Memory B cell (primary cell): ENCODE data around the gene SYCP3.

Experiments
- ATAC-seq: fragments of 150-1000 bp; cut with Tn5 transposase; 2 replicates; pipeline ENCODE4 v1.10.0; 2021; ENCODE audit warnings: low read depth, mild to moderate bottlenecking, moderate library complexity
- DNase-seq, 2 donors: peaks; one replicate each; pipeline ENCODE4 v3.0.0; 2022; ENCODE audit warnings: low spot score in 2 of 2
- H3K27ac Mint-ChIP-seq: one replicate; pipeline ENCODE4 v1.8.0; 2022; ENCODE audit warnings: mild to moderate bottlenecking, moderate library complexity, mixed read lengths
- H3K27me3 Mint-ChIP-seq: one replicate; pipeline ENCODE4 v1.8.0; 2022; ENCODE audit warnings: mixed read lengths
- H3K36me3 Mint-ChIP-seq: one replicate; pipeline ENCODE4 v1.8.0; 2022; ENCODE audit warnings: mild to moderate bottlenecking, mixed read lengths
- H3K4me1 Mint-ChIP-seq: one replicate; pipeline ENCODE4 v1.8.0; 2022; ENCODE audit warnings: mixed read lengths
- H3K4me3 Mint-ChIP-seq: one replicate; pipeline ENCODE4 v1.8.0; 2022; ENCODE audit warnings: mild to moderate bottlenecking, moderate library complexity, mixed read lengths
- H3K9me3 Mint-ChIP-seq: one replicate; pipeline ENCODE4 v1.8.0; 2022; ENCODE audit warnings: mixed read lengths

The SYCP3 gene

GRCh38 chr12:101714877-101715444 lies 24.3 kb downstream of the SYCP3 start:
- Mint-ChIP-seq H3K36me3 (peaks cover 12% of the 10 kb centered on the region), H3K4me1 (peaks cover 14% of the 10 kb centered on the region), H3K27me3 (no peaks in the 10 kb centered on the region), H3K4me3 (no peak overlapping the region), H3K27ac (peak overlapping the region; percentile 14), H3K9me3 (no peaks in the 10 kb centered on the region)
- DNase-seq (no peak), ATAC-seq (peak; percentile 39)

GRCh38 chr12:101713930-101714329 lies 25.3 kb downstream of the SYCP3 start:
- no peak for DNase-seq
- H3K36me3 Mint-ChIP-seq: peaks cover 16% of the 10 kb centered on the region
- H3K27me3 Mint-ChIP-seq: no peaks in the 10 kb centered on the region
- H3K4me3 Mint-ChIP-seq: no peak overlapping the region
- no peak overlapping the region for H3K27ac Mint-ChIP-seq
- ATAC-seq: no peak
- H3K4me1 Mint-ChIP-seq: peaks cover 18% of the 10 kb centered on the region
- H3K9me3 Mint-ChIP-seq: no peaks in the 10 kb centered on the region

GRCh38 chr12:101713059-101713682 lies 26.1 kb downstream of the SYCP3 start:
- DNase-seq (no peak), ATAC-seq (no peak)
- Mint-ChIP-seq H3K36me3 (peaks cover 15% of the 10 kb centered on the region), H3K27me3 (no peaks in the 10 kb centered on the region), H3K4me1 (peaks cover 18% of the 10 kb centered on the region), H3K27ac (peak overlapping the region; percentile 47), H3K4me3 (no peak overlapping the region), H3K9me3 (no peaks in the 10 kb centered on the region)

GRCh38 chr12:101710288-101710687 lies 29.0 kb downstream of the SYCP3 start:
- H3K27me3 Mint-ChIP-seq: no peaks in the 10 kb centered on the region
- no peak overlapping the region for H3K4me3 Mint-ChIP-seq

GRCh38 chr12:101707131-101707782 lies 32.0 kb downstream of the SYCP3 start:
- no peak overlapping the region for H3K4me3 Mint-ChIP-seq
- H3K36me3 Mint-ChIP-seq: peaks cover 8% of the 10 kb centered on the region
- peaks cover 25% of the 10 kb centered on the region for H3K4me1 Mint-ChIP-seq
- H3K27ac Mint-ChIP-seq: peak overlapping the region; percentile 7
- ATAC-seq (no peak), DNase-seq (no peak)
- no peaks in the 10 kb centered on the region for H3K27me3 Mint-ChIP-seq
- no peaks in the 10 kb centered on the region for H3K9me3 Mint-ChIP-seq

More at GRCh38 chr12:101710288-101710687, 29.0 kb downstream of the SYCP3 start:
- DNase-seq: no peak
- H3K36me3 Mint-ChIP-seq: peaks cover 9% of the 10 kb centered on the region
- peaks cover 27% of the 10 kb centered on the region for H3K4me1 Mint-ChIP-seq
- no peaks in the 10 kb centered on the region for H3K9me3 Mint-ChIP-seq
- no peak for ATAC-seq
- H3K27ac Mint-ChIP-seq: no peak overlapping the region

- Mint-ChIP-seq H3K4me1 (peaks cover 34% of the 10 kb centered on the region), H3K9me3 (no peaks in the 10 kb centered on the region), H3K27me3 (no peaks in the 10 kb centered on the region), H3K4me3 (no peak overlapping the region), H3K27ac (no peak overlapping the region), H3K36me3 (peaks cover 8% of the 10 kb centered on the region)
- no peak for ATAC-seq
- DNase-seq: no peak
These were observed 32.9 kb downstream of the SYCP3 start for GRCh38 chr12:101706403-101706802.

- Mint-ChIP-seq H3K36me3 (peaks cover 4% of the 10 kb centered on the region), H3K9me3 (no peaks in the 10 kb centered on the region), H3K27me3 (no peaks in the 10 kb centered on the region), H3K4me1 (peaks cover 46% of the 10 kb centered on the region), H3K4me3 (no peak overlapping the region), H3K27ac (peak overlapping the region; percentile 10)
- DNase-seq (no peak), ATAC-seq (no peak)
These were observed 35.8 kb downstream of the SYCP3 start for GRCh38 chr12:101703487-101703886.

- H3K9me3 Mint-ChIP-seq: no peaks in the 10 kb centered on the region
- DNase-seq (no peak), ATAC-seq (no peak)
- H3K27me3 Mint-ChIP-seq: no peaks in the 10 kb centered on the region
- H3K4me1 Mint-ChIP-seq: peaks cover 47% of the 10 kb centered on the region
- no peaks in the 10 kb centered on the region for H3K36me3 Mint-ChIP-seq
- H3K27ac Mint-ChIP-seq: peak overlapping the region; percentile 97
- H3K4me3 Mint-ChIP-seq: peak overlapping the region; percentile 3
These were observed 38.9 kb downstream of the SYCP3 start for GRCh38 chr12:101700299-101700820.

GRCh38 chr12:101698800-101699347 lies 40.4 kb downstream of the SYCP3 start:
- ATAC-seq: no peak
- H3K27me3 Mint-ChIP-seq: no peaks in the 10 kb centered on the region
- H3K27ac Mint-ChIP-seq: peak overlapping the region; percentile 97
- no peaks in the 10 kb centered on the region for H3K9me3 Mint-ChIP-seq
- peaks cover 47% of the 10 kb centered on the region for H3K4me1 Mint-ChIP-seq
- H3K4me3 Mint-ChIP-seq: peak overlapping the region; percentile 92
- no peak for DNase-seq
- no peaks in the 10 kb centered on the region for H3K36me3 Mint-ChIP-seq

- peak in 1 of 2 donors; percentile 37 for DNase-seq
These were observed 41.1 kb downstream of the SYCP3 start for GRCh38 chr12:101697930-101698799.

GRCh38 chr12:101697197-101697929 lies 41.9 kb downstream of the SYCP3 start, which contains the start of gene CHPT1:
Gene CHPT1, plus strand, starts transcription at chr12:101697640. Its CDS starts 222 bp downstream, at chr12:101697862.
- H3K4me3 Mint-ChIP-seq: peak within 1 kb of the TSS; percentile 92
- H3K4me1 Mint-ChIP-seq: peaks cover 40% of the 10 kb centered on the region
- no peaks in the 10 kb centered on the region for H3K36me3 Mint-ChIP-seq
- H3K27me3 Mint-ChIP-seq: no peaks in the 10 kb centered on the region
- H3K27ac Mint-ChIP-seq: peak within 1 kb of the TSS; percentile 97
- H3K9me3 Mint-ChIP-seq: no peaks in the 10 kb centered on the region
- DNase-seq (peak; percentile 75 to 80), ATAC-seq (peak; percentile 68)

More at GRCh38 chr12:101697930-101698799, 41.1 kb downstream of the SYCP3 start:
- H3K27ac Mint-ChIP-seq: peak overlapping the region; percentile 97
- H3K4me1 Mint-ChIP-seq: peaks cover 47% of the 10 kb centered on the region
- no peaks in the 10 kb centered on the region for H3K9me3 Mint-ChIP-seq
- no peaks in the 10 kb centered on the region for H3K36me3 Mint-ChIP-seq
- H3K4me3 Mint-ChIP-seq: peak overlapping the region; percentile 92
- ATAC-seq: peak; percentile 18
- H3K27me3 Mint-ChIP-seq: no peaks in the 10 kb centered on the region

- ATAC-seq (no peak), DNase-seq (peak in 1 of 2 donors; percentile 14)
- peak overlapping the region; percentile 91 for H3K4me3 Mint-ChIP-seq
- H3K27ac Mint-ChIP-seq: peak overlapping the region; percentile 94
- no peaks in the 10 kb centered on the region for H3K27me3 Mint-ChIP-seq
- no peaks in the 10 kb centered on the region for H3K36me3 Mint-ChIP-seq
- H3K9me3 Mint-ChIP-seq: no peaks in the 10 kb centered on the region
- peaks cover 36% of the 10 kb centered on the region for H3K4me1 Mint-ChIP-seq
These were observed 42.7 kb downstream of the SYCP3 start for GRCh38 chr12:101696251-101697196.
